GM21737 (cell line): Measurements from ENCODE around the gene TMEM212.

ENCODE experiments used
- ATAC-seq: cut with Tn5 transposase; IDR thresholded peaks from one replicate; pipeline ENCODE4 v1.9.1; 2021; ENCODE audit warnings: mild to moderate bottlenecking, moderate library complexity; ENCODE audit not compliant: unreplicated experiment

TMEM212 gene

DNA sequence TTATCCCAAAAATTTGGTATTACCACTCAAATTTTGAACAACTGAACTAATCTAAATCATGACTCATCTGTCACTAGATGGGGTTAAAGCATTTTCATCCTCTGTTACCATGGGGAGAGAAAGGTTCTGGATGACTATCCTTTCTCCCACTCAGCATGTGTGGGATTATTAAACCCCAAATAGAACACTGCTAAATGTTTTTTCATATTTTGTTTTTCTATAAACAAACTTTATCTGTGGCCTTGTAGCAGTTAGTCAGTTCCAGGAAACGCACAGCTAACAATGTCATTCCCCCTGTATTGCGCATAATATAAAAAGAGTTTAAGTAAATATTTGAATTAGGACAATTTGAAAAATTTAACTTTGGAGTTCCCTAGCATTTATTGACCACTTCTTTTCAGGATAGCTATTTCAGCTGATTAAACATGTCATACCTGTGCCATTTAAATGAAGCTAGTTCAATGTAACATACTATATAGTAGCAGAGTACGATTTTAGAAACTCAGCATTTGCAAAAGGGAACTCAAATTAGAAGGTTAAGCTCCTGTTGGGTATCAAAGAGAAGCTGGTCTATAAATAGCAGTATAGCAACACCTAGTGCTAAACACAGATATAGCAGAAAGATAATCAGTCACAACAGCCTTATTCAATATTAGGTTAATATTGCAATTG lies 9.2 kb upstream of the TMEM212 start:
- ATAC-seq: no peak

- no peak for ATAC-seq
These were observed 8.7 kb upstream of the TMEM212 start for GRCh38 chr3:171834461-171834801.

GRCh38 chr3:171835116-171835515 lies 8.0 kb upstream of the TMEM212 start:
- no peak for ATAC-seq

GRCh38 chr3:171835613-171836012 lies 7.5 kb upstream of the TMEM212 start:
- no peak for ATAC-seq

GRCh38 chr3:171836855-171837254 lies 6.3 kb upstream of the TMEM212 start:
- no peak for ATAC-seq

DNA sequence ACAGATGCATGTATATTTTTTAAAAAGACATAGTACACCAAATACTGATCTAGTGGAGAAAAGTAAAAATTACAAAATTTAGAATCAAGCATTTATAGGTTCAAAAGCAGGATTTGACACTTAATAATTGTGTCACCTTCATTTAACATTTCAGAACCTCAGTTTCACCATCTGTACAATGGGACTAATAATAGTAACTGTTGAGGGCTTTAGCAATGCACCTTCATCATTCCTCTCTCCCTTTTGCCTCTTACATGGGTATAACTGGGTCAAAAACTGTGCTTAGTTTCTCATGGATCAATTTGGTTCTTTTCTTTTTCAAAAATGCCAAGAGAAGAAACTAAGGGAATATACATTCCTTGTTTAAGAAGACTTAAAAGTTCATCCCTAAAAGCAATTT lies 5.5 kb upstream of the TMEM212 start:
- no peak for ATAC-seq

GRCh38 chr3:171838218-171838720 lies 4.9 kb upstream of the TMEM212 start:
- no peak for ATAC-seq

GRCh38 chr3:171839270-171839669 lies 3.9 kb upstream of the TMEM212 start:
- no peak for ATAC-seq

DNA sequence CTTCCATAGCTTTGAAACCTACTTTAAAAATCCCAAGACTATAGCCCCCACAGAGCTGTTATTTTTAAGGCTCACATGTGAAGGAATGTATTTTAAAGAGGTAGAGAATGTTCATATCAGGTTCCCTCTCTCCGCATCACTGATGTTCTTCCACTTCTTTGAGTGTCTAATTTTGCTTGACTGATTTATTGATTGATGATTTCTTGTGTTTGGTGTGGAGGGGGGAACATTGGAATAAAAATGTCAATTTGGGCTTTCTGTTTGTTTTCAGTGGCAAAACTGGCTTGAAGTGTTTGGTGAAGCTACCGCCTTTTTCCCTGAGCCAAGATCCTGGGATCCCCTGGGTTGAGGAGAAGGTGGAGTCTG lies 2.7 kb upstream of the TMEM212 start:
- no peak for ATAC-seq

DNA sequence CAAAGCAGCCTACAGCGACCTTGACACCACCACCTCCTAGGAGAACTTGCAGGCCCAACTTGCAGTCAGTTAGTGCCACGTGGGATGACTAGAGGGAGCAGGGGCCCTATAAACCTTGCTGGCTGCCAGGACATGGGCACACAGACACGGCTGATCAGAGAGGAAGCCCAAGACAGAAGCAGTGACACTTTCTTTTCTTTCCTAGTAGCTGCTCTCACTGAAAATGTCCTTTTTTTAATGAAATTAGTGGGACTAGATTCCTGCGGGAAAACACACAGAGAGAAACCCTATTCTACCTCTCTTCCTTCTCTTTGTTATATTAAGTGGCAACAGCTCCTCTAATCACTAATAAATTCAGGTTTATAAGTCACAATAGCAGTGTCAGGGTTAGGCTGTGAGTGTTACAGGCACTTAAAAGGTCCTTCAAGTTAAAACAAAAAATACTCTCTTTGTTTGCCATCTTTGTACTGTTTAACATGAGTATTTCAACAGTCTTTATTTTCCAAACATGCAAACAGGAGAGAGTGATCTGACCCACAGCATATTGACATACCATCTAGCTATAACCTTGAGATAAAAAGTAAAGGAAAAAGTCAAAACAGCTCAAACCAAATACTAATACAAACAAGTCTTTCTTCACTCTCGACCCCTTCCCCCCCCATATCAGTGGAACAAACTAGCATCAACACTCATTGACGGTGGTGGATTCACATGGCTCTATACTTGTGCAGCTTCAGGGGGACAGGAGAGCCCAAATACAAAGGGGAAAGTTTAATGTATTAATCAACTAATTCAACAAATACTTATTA lies 2.1 kb upstream of the TMEM212 start:
- ATAC-seq: no peak

DNA sequence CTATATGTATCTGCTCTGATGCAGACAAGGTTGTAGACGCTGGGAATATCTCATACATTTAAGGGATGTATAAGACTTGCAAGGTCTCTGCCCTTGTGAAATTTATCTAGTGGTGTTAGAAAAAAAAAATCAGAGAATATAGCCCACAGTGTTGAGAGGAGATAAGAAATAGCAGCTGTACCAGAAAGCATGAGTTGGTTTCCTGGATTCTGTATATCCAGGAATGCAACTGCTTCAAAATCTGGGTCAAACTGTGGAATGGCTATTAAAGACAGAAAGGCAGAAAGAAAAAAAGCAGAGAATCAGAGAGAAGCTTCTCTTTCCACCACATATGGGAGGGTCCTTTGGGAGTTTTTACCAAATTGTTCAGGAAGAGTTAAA lies 1.5 kb upstream of the TMEM212 start:
- ATAC-seq: no peak

- ATAC-seq: no peak
These were observed 1.7 kb downstream of the TMEM212 start for GRCh38 chr3:171844873-171845272.

GRCh38 chr3:171845481-171846284 lies 2.5 kb downstream of the TMEM212 start:
- no peak for ATAC-seq

DNA sequence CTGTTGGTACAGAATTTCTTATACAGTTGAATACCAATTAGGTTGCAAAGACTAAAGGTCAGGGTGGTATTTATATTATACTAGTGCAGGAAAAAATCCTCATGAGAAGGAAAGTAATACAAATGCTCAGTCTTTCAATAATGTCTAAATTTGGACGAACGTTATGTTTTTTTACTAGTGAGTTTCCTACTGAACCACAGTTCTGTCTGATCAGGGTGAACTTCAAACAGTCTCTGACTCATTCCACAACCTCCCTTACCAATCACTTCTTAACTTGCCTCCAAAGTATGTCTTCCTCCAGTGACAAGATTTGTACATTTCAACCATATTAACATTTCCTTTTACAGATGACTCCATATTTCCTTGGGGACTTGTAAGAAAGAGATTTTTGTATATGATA lies 3.4 kb downstream of the TMEM212 start:
- ATAC-seq: peak; percentile 94

- ATAC-seq: no peak
These were observed 4.0 kb downstream of the TMEM212 start for GRCh38 chr3:171847133-171847532.

DNA sequence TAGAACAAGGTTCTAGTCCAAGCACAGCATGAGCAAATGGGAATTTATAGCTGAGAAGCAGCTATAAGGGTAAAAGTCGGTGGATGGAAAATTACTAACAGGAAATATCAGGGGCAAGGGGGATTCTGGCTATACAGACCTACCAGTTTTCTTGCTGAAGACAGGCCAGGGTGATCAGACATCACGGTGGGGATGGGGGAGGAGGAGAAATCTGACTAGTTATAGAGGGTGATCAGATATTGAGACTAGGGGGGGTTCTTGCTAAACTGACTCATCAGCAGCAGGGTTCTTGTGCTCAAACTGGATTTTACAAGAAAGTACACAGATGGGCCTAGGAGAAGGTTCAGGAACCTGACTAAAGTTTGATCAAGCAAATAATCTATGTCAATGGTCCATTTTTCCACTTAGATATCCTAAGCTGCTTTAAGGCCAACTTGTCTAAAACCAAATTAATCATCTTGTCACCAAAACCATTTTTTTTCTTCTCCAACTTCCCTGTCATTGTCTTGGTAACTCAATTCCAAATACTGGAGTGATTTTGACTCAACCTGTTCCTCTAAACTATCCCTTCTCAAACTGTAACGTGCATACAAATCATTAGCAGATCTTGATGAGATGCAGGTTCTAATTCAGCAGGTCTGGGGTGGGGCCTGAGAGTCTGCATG lies 4.6 kb downstream of the TMEM212 start:
- no peak for ATAC-seq

DNA sequence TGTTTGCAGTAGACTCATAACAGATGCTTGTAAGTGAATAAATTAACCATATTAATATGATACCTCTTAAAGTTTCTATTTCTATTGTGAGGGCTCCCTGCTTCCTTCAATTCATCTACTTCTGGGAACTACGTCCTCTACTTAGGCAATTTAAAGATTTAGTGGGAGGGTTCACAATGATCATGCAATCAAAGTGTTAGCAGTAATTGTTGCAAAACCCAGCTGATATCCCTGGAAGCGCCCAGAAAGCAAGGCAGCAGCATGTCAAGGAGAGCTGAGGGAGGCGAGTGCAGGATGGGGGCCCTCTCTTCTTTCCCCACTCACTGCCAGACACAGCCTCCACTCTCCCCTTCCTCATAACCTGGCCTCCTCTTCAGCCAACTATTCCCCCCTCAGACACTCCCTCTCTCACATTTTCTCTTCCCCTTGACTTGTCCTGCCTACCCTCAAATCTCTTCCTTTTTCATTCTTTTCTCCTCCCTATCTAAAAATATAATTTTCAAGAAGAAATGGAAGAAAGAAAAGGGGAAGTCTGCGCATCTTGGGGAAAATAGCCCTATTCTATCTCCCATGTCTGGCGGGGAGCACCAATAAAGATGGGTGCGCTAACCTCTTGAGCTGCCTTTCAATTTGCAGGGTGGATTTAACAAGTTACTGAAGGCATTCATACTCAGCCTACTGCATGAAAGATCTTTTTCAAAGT lies 6.6 kb downstream of the TMEM212 start:
- ATAC-seq: no peak

GRCh38 chr3:171850320-171850959 lies 7.3 kb downstream of the TMEM212 start:
- ATAC-seq: no peak

GRCh38 chr3:171850960-171851659 lies 8.0 kb downstream of the TMEM212 start:
- no peak for ATAC-seq
